ENCODE data around the gene C13orf46.

The C13orf46 gene

GRCh38 chr13:114015111-114015968 lies 41.5 kb upstream of the C13orf46 start:
- TF ChIP-seq CTCF (IDR thresholded peaks at IDR 0.05; ENCODE audit: low read depth, low read length): no peak
- no peaks in the 10 kb centered on the region for H3K4me1 ChIP-seq
- H3K4me3 ChIP-seq (ENCODE audit: low read depth, low read length): no peak overlapping the region
- no peaks in the 10 kb centered on the region for H3K27me3 ChIP-seq
- no peak for DNase-seq
- H3K9me3 ChIP-seq: no peaks in the 10 kb centered on the region
- H3K36me3 ChIP-seq: peaks cover 35% of the 10 kb centered on the region

- no peaks in the 10 kb centered on the region for H3K4me1 ChIP-seq
- no peak for TF ChIP-seq CTCF (IDR thresholded peaks at IDR 0.05; ENCODE audit: low read depth, low read length)
- DNase-seq: no peak
- no peaks in the 10 kb centered on the region for H3K9me3 ChIP-seq
- H3K4me3 ChIP-seq (ENCODE audit: low read depth, low read length): no peak overlapping the region
- H3K36me3 ChIP-seq: peaks cover 44% of the 10 kb centered on the region
- H3K27me3 ChIP-seq: no peaks in the 10 kb centered on the region
Observed at GRCh38 chr13:114013952-114014629, 40.2 kb upstream of the C13orf46 start.

- H3K4me1 ChIP-seq: no peaks in the 10 kb centered on the region
- H3K27me3 ChIP-seq: no peaks in the 10 kb centered on the region
- no peak for DNase-seq
- H3K4me3 ChIP-seq (ENCODE audit: low read depth, low read length): no peak overlapping the region
- H3K36me3 ChIP-seq: peaks cover 45% of the 10 kb centered on the region
- H3K9me3 ChIP-seq: no peaks in the 10 kb centered on the region
- TF ChIP-seq CTCF (IDR thresholded peaks at IDR 0.05; ENCODE audit: low read depth, low read length): no peak
Observed at GRCh38 chr13:114013336-114013735, 39.5 kb upstream of the C13orf46 start.

- H3K4me3 ChIP-seq (ENCODE audit: low read depth, low read length): no peak overlapping the region
- TF ChIP-seq CTCF (IDR thresholded peaks at IDR 0.05; ENCODE audit: low read depth, low read length): no peak
- no peak for DNase-seq
- no peaks in the 10 kb centered on the region for H3K4me1 ChIP-seq
- no peaks in the 10 kb centered on the region for H3K27me3 ChIP-seq
- H3K9me3 ChIP-seq: no peaks in the 10 kb centered on the region
- H3K36me3 ChIP-seq: peaks cover 45% of the 10 kb centered on the region
Observed at GRCh38 chr13:114012921-114013320, 39.0 kb upstream of the C13orf46 start.

GRCh38 chr13:114012141-114012540 lies 38.3 kb upstream of the C13orf46 start:
- Histone ChIP-seq H3K27me3 (no peaks in the 10 kb centered on the region), H3K4me1 (no peaks in the 10 kb centered on the region), H3K4me3 (ENCODE audit: low read depth, low read length) (no peak overlapping the region), H3K9me3 (no peaks in the 10 kb centered on the region), H3K36me3 (peaks cover 41% of the 10 kb centered on the region)
- TF ChIP-seq CTCF (IDR thresholded peaks at IDR 0.05; ENCODE audit: low read depth, low read length): no peak
- DNase-seq: no peak

- TF ChIP-seq CTCF (IDR thresholded peaks at IDR 0.05; ENCODE audit: low read depth, low read length): no peak
- Histone ChIP-seq H3K9me3 (no peaks in the 10 kb centered on the region), H3K27me3 (no peaks in the 10 kb centered on the region), H3K36me3 (peaks cover 32% of the 10 kb centered on the region), H3K4me3 (ENCODE audit: low read depth, low read length) (no peak overlapping the region), H3K4me1 (no peaks in the 10 kb centered on the region)
- DNase-seq: no peak
Observed at GRCh38 chr13:114011226-114011625, 37.4 kb upstream of the C13orf46 start.
